Measurements from ENCODE around the gene NACA2. TPM values are rescaled to one million over a fixed set of nuclear protein-coding genes. Genes with fewer than 3 reads are reported as not detected.
A peak's percentile ranks its signal among the peaks of the same experiment; 100 is the strongest.
"Not testable (repeated sequence)": the region's sequence is repeated elsewhere in the genome, so short reads cannot be mapped to it uniquely, and the experiment has no call there.

The NACA2 gene
- not detected for total RNA-seq

DNA sequence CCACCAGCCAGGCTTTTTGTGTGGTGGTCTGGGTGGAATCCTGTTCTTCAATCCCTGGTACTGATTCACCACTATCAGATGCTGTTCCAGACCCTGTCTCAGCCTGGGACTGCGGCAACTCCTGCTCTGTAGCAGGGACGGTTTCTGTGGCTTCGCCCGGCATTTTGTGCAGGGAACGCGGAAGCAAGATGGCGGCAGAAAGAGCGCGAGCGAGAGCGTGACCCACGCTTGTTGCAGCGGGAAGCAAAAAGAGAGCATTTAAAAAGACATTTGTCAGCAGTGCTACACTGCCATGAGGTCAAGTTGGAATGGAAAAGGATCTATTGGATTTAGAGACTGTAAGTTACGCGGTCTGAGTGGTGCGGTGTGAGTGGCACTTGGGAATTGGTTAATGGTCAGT is at the start of gene NACA2:
TSS of gene NACA2 (minus strand) at position 202 of the 400 bp plus-strand sequence. CDS start at position 163, 39 bp downstream.
- no peak for DNase-seq (ENCODE audit: low read depth in 2 of 3, low spot score in 2 of 3)

DNA sequence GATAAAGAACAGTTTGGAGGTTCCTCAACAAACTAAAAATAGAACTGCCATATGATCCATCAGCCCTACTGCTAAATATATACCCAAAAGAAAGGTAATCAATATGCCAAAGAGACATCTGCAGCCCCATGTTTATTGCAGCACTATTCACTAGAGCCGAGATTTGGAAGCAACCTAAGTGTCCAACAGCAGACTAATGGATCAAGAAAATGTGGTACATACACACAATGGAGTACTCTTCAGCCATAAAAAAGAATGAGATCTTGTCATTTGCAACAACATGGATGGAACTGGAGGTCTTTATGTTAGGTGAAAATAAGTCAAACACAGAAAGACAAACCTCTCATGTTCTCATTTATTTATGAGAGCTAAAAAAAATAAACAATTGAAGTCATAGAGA is 48.8 kb upstream of the NACA2 start:
- no peak for DNase-seq (ENCODE audit: low read depth in 2 of 3, low spot score in 2 of 3)

DNA sequence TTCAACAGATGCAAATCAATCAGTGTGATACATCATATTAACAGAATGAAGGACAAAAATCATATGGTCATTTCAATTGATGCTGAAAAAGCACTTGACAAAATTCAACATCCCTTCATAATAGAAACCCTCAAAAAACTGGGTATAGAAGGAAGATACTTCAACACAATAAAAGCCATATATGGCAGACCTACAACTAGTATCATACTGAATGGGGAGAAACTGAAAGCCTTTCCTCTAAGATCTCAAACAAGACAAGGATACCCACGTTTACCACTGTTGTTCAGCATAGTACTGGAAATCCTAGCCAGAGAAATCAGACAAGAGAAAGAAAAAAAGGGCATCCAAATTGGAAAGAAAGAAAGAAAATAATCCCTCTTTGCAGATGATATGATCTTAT is 47.1 kb upstream of the NACA2 start:
- DNase-seq (ENCODE audit: low read depth in 2 of 3, low spot score in 2 of 3), result no peak

DNA sequence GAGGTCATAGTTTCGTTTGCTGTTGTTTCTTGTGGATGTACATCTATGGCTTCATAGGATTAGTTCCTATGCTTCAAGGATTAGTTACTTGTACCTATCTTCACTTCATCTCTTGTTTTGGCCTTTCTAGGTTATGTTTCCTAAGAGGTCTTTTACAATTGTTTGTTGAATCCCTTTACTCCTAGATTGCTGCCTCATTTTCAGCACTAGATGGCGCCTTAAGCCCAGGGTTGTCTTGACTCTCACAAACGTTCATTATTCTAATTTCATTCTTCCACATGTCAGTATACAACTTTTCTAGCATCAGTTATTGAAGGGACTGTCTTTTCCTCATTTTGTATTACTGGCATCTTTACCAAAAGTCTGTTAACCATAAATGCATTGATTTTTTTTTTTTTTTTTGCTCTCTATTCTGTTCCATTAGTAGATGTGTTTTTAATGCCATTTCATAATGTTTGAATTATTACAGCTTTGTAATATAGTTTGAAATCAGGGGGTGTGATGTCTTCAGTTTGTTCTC is 45.0 kb upstream of the NACA2 start:
- DNase-seq (ENCODE audit: low read depth in 2 of 3, low spot score in 2 of 3), result peak; percentile 4 to 79 (median 45)

DNA sequence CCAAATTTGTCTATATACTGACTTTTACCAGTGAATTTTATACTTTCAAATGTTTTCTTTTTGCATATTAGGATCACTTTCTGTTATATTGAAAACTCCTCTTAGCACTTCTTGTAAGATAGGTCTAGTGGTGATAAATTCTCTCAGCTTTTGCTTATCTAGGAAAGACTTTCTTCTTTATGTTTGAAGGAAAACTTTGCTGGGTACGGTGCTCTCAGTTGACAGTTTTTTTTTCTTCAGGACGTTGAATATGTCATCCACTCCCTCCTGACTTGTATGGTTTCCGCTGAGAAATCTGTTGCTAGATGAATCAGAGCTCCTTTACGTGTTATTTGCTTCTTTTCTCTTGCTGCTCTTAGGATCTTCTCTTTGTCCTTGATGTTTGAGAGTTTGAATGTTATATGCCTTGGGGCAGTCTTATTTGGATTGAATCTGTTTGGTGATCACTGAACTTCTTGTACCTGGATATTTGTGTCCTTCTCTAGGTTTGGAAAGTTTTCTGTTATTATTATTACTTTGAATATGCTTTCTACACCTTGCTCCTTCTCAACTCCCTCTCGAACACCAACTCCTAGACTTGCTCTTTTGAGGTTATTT is 44.0 kb upstream of the NACA2 start:
- DNase-seq (ENCODE audit: low read depth in 2 of 3, low spot score in 2 of 3), result peak in 1 of 3 donors; percentile 3

DNA sequence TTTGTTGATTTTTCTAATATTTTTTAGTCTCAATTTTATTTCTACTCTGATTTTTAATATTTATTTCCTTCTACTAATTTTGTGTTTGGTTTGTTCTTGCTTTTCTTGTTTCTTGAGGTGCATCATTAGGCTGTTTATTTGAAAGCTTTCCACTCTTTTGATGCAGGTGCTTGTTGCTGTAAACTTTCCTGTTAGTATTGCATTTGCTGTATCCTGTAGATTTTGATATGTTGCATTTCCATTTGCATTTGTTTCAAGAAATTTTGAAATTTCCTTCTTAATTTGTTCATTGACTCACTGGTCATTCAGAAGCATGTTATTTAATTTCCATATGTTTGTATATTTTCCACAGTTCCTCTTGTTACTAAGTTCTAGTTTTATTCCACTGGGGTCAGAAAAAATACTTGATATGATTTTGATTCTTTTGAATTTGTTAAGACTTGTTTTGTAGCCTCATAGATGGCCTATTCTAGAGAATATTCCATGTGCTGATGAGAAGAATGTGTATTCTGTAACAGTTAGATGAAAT is 43.1 kb upstream of the NACA2 start:
- no peak for DNase-seq (ENCODE audit: low read depth in 2 of 3, low spot score in 2 of 3)

DNA sequence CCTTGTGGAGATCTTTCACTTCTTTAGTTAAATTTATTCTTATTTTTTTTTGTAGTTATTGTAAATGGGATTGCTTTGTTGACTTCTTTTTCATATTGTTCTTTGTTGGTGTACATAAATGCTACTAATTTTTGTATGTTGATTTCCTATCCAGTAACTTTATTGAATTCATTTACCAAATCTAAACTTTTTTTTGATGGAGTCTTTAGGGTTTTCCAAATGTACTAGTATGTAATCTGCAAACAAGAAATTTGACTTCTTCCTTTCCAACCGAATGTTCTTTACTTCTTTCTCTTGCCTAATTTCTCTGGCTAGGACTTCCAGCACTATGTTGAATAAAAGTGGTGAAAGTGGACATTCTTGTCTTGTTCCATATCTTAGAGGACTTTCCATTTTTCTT is 41.8 kb upstream of the NACA2 start:
- DNase-seq (ENCODE audit: low read depth in 2 of 3, low spot score in 2 of 3), result no peak

DNA sequence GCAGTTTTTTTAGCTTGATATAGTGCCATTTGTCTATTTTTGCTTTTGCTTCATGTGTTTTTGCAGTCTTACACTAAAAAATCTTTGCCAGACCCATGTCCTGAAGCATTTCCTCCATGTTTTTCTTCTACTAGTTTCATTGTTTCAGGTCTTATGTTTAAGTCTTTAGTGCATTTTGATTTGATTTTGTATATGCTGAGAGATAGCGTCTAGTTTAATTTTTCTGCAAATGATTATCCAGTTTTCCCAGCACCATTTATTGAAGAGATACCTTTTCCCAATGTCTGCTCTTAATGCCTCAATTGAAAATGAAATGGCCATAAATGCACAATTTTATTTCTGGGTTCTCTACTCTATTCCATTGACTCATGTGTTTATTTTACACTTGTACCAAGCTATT is 40.8 kb upstream of the NACA2 start:
- DNase-seq (ENCODE audit: low read depth in 2 of 3, low spot score in 2 of 3), result no peak

DNA sequence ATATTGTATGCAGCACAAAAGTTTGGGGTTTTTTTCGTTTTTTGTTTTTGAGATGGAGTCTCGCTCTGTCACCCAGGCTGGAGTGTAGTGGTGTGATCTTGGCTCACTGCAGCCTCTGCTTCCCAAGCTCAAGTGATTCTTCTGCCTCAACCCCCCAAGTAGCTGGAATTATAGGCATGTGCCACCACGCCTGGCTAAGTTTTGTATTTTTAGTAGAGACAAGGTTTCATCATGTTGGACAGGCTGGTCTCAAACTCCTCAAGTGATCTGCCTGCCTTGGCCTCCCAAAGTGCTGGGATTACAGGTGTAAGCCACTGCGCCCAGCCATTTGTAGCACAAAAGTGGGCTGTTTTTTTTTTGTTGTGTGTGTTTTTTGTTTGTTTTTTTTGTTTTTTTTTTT is 37.1 kb upstream of the NACA2 start:
- DNase-seq (ENCODE audit: low read depth in 2 of 3, low spot score in 2 of 3), result not testable (repeated sequence)

DNA sequence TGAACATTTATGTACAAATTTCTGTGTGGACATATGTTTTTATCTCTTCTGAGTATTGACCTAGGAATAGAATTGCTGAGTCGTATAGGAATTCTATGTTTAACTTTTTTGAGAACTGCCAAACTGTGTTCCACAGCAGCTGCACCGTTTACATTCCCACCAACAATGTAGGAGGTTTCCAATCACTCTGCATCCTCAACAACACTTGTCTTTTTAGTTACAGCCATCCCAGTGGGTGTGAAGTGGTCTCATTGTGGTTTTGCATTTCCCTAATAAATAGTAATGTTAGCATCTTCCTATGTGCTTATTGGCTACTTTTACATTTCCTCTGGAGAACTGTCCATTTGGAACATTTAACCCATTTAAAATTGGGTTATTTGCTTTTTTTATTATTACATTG is 36.6 kb upstream of the NACA2 start:
- DNase-seq (ENCODE audit: low read depth in 2 of 3, low spot score in 2 of 3), result no peak

DNA sequence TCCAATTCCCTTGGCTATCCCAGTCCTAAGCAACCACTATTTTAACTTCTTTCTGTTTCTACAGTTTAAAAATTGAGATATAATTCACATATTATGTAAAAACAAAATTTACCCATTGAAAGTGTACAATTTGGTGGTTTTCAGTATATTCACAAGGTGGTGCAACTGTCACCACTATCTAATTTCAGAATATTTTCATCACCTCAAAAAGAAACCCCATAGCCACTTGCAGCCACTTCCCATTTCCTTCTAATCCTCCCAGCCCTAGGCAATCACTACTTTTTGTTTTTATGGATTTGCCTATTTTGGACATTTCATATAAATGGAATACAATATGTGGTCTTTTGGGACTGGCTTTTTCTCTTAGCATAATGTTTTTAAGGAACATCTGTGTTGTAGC is 36.1 kb upstream of the NACA2 start:
- DNase-seq (ENCODE audit: low read depth in 2 of 3, low spot score in 2 of 3), result no peak

DNA sequence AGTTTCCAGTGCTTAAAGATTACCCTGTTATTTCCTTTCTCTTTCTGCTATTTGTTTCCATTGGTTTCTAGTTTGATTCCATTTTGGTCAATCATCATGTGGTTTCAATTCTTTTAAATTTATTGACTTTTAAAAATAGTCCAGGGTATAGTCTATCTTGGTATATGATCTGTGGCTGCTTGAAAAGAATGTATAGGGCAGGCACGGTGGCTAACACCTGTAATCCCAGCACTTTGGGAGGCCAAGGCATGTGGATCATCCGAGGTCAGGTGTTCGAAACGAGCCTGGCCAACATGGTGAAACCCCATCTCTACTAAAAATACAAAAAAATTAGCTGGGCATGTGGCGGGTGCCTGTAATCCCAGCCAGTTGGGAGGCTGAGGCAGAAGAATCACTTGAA is 34.5 kb upstream of the NACA2 start:
- no peak for DNase-seq (ENCODE audit: low read depth in 2 of 3, low spot score in 2 of 3)

DNA sequence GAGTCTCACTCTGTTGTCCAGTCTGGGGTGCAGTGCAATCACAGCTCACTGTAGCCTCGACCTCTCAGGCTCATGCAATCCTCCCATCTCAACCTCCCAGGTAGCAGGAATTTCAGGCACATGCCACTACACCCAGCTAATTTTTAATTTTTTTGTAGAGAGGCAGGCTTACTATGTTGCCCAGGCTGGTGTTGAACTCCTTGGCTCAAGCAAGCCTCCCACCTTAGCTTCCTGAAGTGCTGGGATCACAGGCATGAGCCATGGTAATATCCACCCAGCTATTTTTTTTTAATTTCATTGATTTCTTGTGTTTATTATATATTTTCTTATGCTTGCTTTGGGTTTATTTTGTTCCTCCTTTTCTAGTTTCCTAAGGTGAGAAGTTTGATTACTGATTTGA is 33.9 kb upstream of the NACA2 start:
- DNase-seq (ENCODE audit: low read depth in 2 of 3, low spot score in 2 of 3), result no peak

DNA sequence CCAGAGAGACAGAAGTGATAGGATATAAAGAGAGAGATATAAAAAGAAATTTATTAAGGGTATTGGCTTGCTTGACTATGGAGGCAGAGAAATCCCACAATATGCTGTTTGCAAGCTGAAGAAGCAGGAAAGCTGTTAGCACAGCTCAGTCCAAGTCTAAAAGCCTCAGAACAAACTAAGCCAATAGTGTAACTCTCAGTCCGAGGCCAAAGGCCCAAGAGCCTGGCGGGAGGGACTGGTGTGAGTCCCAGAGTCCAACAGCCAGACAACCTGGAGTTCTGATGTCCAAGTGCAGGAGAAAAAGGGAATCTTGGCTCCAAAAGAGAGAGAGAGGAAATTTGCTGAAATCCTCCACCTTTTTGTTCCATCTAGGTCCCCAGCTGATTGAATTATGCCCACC is 30.3 kb upstream of the NACA2 start:
- no peak for DNase-seq (ENCODE audit: low read depth in 2 of 3, low spot score in 2 of 3)

DNA sequence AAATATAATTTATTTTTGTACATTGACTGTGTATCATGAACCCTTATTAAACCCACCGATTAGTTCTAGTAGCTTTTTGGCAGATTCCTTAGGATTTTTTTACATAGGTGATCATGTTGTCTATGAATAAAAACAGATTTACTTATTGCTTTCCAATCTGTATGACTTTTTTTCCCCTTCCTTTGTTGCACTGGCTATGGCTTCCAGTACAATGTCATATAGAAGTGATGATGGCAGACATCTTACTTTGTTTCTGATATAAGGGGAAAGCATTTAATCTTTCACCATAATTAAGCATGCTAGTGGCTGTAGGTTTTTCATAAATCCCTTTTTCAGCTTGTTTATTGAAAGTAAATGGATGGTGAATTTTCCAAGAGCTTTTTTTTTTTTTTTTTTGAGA is 28.9 kb upstream of the NACA2 start:
- DNase-seq (ENCODE audit: low read depth in 2 of 3, low spot score in 2 of 3), result no peak

DNA sequence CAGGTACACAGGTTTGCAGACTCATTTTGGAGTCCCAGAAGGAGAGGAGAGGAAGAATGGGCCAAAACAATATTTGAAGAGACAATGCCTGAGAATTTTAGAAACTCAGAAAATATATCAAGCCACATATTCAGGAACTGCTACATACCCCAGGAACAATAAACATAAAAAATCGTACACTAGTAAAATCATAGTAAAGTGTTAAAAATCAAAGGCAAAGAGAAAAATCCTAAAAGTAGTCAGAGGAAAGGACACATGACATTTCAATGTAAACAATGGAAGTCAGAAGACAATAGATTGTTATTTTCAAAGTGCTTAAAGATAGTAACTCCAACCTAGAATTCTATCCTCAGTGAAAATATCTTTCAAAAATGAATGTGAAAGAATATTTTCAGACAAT is 28.5 kb upstream of the NACA2 start:
- DNase-seq (ENCODE audit: low read depth in 2 of 3, low spot score in 2 of 3), result peak in 1 of 3 donors; percentile 6

DNA sequence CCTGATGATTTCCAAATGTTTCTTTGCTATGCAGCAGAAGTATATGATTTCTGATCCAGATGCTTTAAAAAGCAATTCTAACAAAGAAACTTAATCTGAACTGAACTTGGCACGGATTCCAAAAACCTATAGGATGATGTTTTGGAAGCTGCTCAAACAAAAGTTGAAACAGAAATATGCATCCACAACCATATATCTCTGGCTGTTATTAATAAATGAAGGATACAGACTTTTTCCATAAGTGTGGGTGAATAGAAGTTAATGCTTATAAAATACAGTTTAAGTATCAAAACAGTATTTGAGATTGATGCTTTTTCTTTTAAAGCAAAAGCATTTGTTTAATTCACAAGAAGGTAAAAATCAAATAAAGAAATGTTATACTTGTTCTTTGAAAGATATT is 27.9 kb upstream of the NACA2 start:
- no peak for DNase-seq (ENCODE audit: low read depth in 2 of 3, low spot score in 2 of 3)

DNA sequence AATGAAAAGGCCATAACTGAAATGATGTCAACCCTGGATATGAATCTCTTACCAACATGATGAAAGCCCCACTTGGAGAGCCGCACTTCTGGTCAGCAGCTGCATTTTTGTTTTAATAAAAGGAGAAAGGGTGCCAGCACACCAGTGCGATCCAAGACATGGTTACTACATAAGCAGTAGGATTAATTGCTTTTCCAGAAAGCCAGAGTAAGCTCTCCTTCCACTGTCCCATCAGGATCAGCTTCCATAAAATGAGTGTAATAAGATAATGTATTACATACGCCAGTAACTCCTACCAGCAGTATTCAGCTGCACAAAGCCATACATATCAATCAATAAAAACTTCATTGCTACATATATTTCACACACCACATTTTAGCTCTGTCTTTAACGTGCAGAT is 26.3 kb upstream of the NACA2 start:
- no peak for DNase-seq (ENCODE audit: low read depth in 2 of 3, low spot score in 2 of 3)

DNA sequence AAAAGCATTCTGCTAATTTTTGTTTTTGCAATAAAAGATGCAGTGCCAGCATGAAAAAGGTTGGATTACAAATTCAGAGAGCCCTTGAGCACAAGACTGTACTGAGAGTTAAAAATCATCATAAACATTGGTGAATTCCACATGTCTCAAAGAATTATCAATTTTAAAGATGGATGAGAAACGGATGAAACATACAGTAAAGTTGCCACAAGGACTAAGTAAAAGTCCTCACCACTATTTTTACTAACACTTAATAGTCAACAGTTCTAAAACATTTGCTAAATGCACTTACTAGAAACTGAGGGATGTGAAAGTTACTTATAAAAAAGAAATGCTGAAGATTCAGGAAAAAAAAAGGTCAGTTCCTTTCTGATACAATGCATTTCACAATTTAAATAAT is 25.8 kb upstream of the NACA2 start:
- no peak for DNase-seq (ENCODE audit: low read depth in 2 of 3, low spot score in 2 of 3)

DNA sequence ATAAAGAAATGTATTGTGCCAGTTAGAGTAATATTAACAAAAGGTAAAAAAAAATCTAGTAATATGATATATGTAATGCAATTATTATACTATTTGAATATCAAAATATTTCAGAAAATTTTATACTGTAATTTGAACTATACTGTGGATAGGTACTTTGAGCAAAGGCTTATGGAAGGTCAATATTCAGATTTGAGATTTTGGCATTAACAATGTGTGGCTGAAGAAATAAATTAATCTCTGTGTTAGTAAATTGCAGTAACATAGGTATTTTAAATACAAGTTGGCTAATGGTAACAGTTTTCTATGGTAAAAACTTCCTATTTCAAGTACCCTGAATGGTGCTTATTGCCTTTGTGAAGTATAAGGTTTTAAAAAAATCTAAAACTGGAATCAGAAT is 23.2 kb upstream of the NACA2 start:
- DNase-seq (ENCODE audit: low read depth in 2 of 3, low spot score in 2 of 3), result no peak

DNA sequence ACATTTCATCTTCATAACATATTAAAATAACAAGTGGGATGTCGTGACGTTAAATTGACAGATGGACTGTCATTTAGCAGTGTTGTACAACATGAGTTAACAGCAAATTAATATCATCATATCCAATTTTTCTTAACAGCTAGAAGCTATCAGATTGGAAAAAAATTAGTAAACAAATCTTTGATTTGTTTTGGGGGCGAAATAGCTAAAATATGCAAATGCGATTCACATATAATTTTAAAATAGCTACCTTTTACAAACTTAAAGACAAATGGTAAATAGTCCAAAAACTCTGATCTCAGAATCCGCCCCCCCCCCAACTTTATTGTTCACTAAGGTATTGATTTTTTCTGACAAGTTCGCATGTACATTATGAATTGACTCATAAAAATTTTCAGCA is 20.3 kb upstream of the NACA2 start:
- DNase-seq (ENCODE audit: low read depth in 2 of 3, low spot score in 2 of 3), result no peak

DNA sequence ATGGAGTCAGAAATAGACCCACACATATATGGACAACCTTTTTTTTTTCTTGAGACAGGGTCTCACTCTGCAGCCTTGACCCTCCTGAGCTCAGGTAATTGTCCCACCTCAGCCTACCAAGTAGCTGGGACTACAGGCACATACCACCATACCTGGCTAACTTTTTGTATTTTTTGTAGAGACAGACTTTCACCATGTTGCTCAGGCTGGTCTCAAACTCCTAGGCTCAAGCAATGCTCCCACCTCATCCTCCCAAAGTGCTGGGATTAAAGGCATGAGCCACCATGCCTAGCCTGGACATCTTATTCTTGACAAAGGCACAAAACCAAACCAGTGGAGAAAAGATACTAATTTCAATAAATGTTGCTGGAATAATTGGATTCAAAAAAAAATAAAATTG is 14.7 kb upstream of the NACA2 start:
- DNase-seq (ENCODE audit: low read depth in 2 of 3, low spot score in 2 of 3), result no peak

DNA sequence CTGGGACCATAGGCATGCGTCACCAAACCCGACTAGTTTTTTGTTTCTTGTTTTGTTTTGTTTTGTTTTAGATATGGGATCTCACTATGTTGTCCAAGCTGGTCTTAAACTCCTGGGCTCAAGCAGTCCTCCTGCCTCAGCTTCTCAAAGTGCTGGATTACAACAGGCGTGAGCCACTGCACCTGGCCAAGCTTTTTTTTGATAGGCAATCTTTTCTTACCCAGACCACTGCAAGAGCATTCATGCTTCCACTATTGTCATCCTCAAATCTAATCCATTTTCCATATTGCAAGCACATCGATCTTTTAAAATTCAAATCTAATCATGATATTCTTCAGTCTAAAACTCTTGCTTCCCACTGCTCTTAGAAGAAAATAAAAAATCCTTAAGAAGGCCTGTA is 10.3 kb upstream of the NACA2 start:
- DNase-seq (ENCODE audit: low read depth in 2 of 3, low spot score in 2 of 3), result no peak

Data from hematopoietic multipotent progenitor cell (in vitro differentiated cells).